A549 treated with RU486 at 1 μM for 4 hours (cell line): ENCODE data around the gene OSBPL1A. TPM values are rescaled to one million over a fixed set of nuclear protein-coding genes. Genes with fewer than 3 reads are reported as not detected.

Experiments
- total RNA-seq: library from RNA; stranded (reverse); fragments of 200-300 nt; extraction: Qiagen RNA extraction; gene quantifications from 5 replicates; pipeline ENCODE4 v1.2.3, GENCODE V29; 2022; ENCODE audit warnings: low read depth

Gene OSBPL1A
- 11.3 to 16.2 TPM (median 11.8 TPM) in 5 replicates for total RNA-seq

DNA sequence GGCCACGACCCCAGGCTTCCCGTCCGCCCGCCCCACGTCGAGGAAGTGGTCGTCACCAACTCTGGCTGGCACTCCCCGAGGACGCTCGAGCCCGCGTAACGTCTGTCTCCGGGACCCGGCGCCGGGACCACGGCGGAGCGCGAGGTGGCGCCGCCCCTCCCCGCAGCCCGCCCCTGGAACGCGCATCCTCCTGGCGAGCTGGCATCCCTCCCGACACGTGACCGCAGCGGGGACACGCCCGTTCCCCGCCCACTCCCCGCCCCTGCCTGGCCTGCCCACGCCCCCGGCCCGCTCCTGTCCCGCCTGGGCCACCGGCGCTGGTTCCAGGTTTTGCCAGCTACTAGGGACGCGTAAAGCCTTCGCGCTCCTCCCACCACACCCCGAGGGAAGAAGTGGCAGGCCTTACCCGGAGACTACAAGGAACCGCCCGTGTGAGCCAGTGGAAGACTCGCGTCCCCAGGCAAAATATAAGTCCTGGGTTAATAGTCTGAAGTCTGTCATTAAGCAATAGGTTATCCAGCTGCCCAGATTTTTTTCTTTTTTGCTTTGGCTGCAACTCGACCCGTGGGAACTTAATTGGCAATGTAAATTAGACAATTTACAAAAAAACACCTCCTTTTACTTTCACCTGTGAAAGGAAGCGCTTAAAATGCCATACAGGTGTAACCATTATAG, at the start of gene OSBPL1A:
Gene OSBPL1A, minus strand, starts transcription at position 131 of the 675 bp plus-strand sequence. CDS start 20,291 bp downstream, outside the sequence.

GRCh38 chr18:24426398-24427294, 29.0 kb upstream of the OSBPL1A start, which contains the start of gene IMPACT:
Gene IMPACT (plus strand): TSS chr18:24426670. CDS start chr18:24426757, 87 bp downstream.

GRCh38 chr18:24138789-24139616, 258.6 kb downstream of the OSBPL1A start, which contains the start of gene CABYR:
Gene CABYR (plus strand): TSS chr18:24139062. CDS start chr18:24143115, 4,053 bp downstream.

Other genes with a start within 250 kb of the OSBPL1A start
- 10.6 to 13.9 TPM (median 13.5 TPM) in 5 replicates for gene IMPACT, start 28.8 kb upstream of the OSBPL1A start, total RNA-seq
- 0.02 TPM in 1 of 5 replicates, not detected in the others for gene HRH4, start 62.8 kb upstream of the OSBPL1A start, total RNA-seq